Measurements from ENCODE around the gene ANKRD17.
A peak's percentile ranks its signal among the peaks of the same experiment; 100 is the strongest.
"Not testable (repeated sequence)": the region's sequence is repeated elsewhere in the genome, so short reads cannot be mapped to it uniquely, and the experiment has no call there.

ANKRD17 gene

GRCh38 chr4:73230865-73231517 is 27.6 kb downstream of the ANKRD17 start (continued):
- TF ChIP-seq ZNF311 (tag by site-specific recombination; IDR thresholded peaks at IDR 0.05; ENCODE audit: borderline replicate concordance) (no peak), ZNF114 (tag by site-specific recombination; IDR thresholded peaks at IDR 0.05) (no peak), ZNF510 (tag by site-specific recombination; IDR thresholded peaks at IDR 0.05; ENCODE audit: insufficient replicate concordance) (no peak), OVOL3 (tag by site-specific recombination; IDR thresholded peaks at IDR 0.05) (no peak), ZNF658 (tag by site-specific recombination; IDR thresholded peaks at IDR 0.05) (no peak), ZNF704 (tag by site-specific recombination; IDR thresholded peaks at IDR 0.05) (no peak), ZNF132 (tag by site-specific recombination; IDR thresholded peaks at IDR 0.05; ENCODE audit: borderline replicate concordance) (no peak)

- peaks cover 0 to 28% of the 10 kb centered on the region in 2 experiments; a peak in 1 of 3 replicates for H3K36me3 ChIP-seq (ENCODE audit: control insufficient read depth in 2 of 2, insufficient read depth in 1 of 2, low read length in 2 of 2)
- peak; percentile 96 for TF ChIP-seq ZNF146 (tag by site-specific recombination; IDR thresholded peaks at IDR 0.05)
- TF ChIP-seq ZNF280D (tag by site-specific recombination; IDR thresholded peaks at IDR 0.05), result peak; percentile 32; the same call in 1 of the 2 replicates
- TF ChIP-seq ZNF202 (tag by site-specific recombination; IDR thresholded peaks at IDR 0.05; ENCODE audit: borderline replicate concordance), result peak; percentile 59; the same call in 1 of the 2 replicates
- 0 out of 2 replicates have a peak, but pooled peaks have one; percentile 57 for TF ChIP-seq ZNF580 (tag by site-specific recombination; IDR thresholded peaks at IDR 0.05)
- CTCF ChIA-PET; H3K4me3 ChIP-seq (ENCODE audit: low read depth, low read length); POLR2A ChIA-PET; H3K9me3 ChIP-seq (ENCODE audit: control insufficient read depth, insufficient read depth, low read depth, low read length); H3K27ac ChIP-seq (ENCODE audit: extremely low read depth, low read depth, low read length); H3K4me1 ChIP-seq (ENCODE audit: control insufficient read depth, insufficient read depth, low read length): not testable (repeated sequence)
These were observed 29.8 kb downstream of the ANKRD17 start for GRCh38 chr4:73228800-73229199.

GRCh38 chr4:73224886-73225285 is 33.7 kb downstream of the ANKRD17 start:
- peak; percentile 48; the same call in 1 of the 2 replicates for TF ChIP-seq ZNF600 (tag by site-specific recombination; IDR thresholded peaks at IDR 0.05)
- no peak for TF ChIP-seq ZNF266 (tag by site-specific recombination; IDR thresholded peaks at IDR 0.05; ENCODE audit: low read depth)
- no peak overlapping the region for H3K4me3 ChIP-seq (ENCODE audit: low read depth, low read length)
- ChIA-PET POLR2A (no interaction called here), CTCF (no interaction called here)
- no peaks in the 10 kb centered on the region for H3K36me3 ChIP-seq (ENCODE audit: control insufficient read depth in 2 of 2, insufficient read depth in 1 of 2, low read length in 2 of 2)
- H3K4me1 ChIP-seq (ENCODE audit: control insufficient read depth, insufficient read depth, low read length), result peaks cover 10% of the 10 kb centered on the region
- H3K9me3 ChIP-seq (ENCODE audit: control insufficient read depth, insufficient read depth, low read depth, low read length), result no peaks in the 10 kb centered on the region
- no peak overlapping the region for H3K27ac ChIP-seq (ENCODE audit: extremely low read depth, low read depth, low read length)

GRCh38 chr4:73223258-73223650 is 35.3 kb downstream of the ANKRD17 start:
- H3K4me1 ChIP-seq (ENCODE audit: control insufficient read depth, insufficient read depth, low read length), result peaks cover 10% of the 10 kb centered on the region
- H3K36me3 ChIP-seq (ENCODE audit: control insufficient read depth in 2 of 2, insufficient read depth in 1 of 2, low read length in 2 of 2), result no peaks in the 10 kb centered on the region
- H3K9me3 ChIP-seq (ENCODE audit: control insufficient read depth, insufficient read depth, low read depth, low read length), result no peaks in the 10 kb centered on the region
- no peak overlapping the region for H3K4me3 ChIP-seq (ENCODE audit: low read depth, low read length)
- ChIA-PET POLR2A (interaction anchor here (0.9 to 1.4 kb wide), 2 partner anchors 12 to 35 kb away, joined by 4 to 6 read pairs; partner anchors contain the start of gene ANKRD17), CTCF (interaction anchor here (0.7 to 1.1 kb wide), 3 partner anchors 10 to 45 kb away, joined by 3 to 7 read pairs (median 4); no protein-coding TSS in a partner anchor)
- H3K27ac ChIP-seq (ENCODE audit: extremely low read depth, low read depth, low read length), result no peak overlapping the region
- TF ChIP-seq GLI2 (tag by site-specific recombination; IDR thresholded peaks at IDR 0.05; ENCODE audit: borderline replicate concordance, low read depth) (no peak), ZNF114 (tag by site-specific recombination; IDR thresholded peaks at IDR 0.05) (no peak), ZNF645 (tag by site-specific recombination; IDR thresholded peaks at IDR 0.05) (no peak), PATZ1 (tag by site-specific recombination; IDR thresholded peaks at IDR 0.05) (no peak), ZNF561 (tag by site-specific recombination; IDR thresholded peaks at IDR 0.05; ENCODE audit: borderline replicate concordance) (no peak)
